Measurements from ENCODE around the gene PIAS2.

Gene PIAS2

GRCh38 chr18:46754661-46755292 is 162.5 kb downstream of the PIAS2 start:
- DNase-seq (ENCODE audit: insufficient read length): no peak
- TF ChIP-seq TAF1 (IDR thresholded peaks at IDR 0.05; ENCODE audit: borderline replicate concordance, low read depth, low read length) (no peak), POLR2A (IDR thresholded peaks at IDR 0.05; ENCODE audit: low read depth, low read length) (no peak), POLR2AphosphoS5 (IDR thresholded peaks at IDR 0.05; ENCODE audit: low read depth, low read length) (no peak)
- FAIRE-seq: peak; percentile 9

- FAIRE-seq (peak; percentile 87), DNase-seq (ENCODE audit: insufficient read length) (no peak)
- TF ChIP-seq TAF1 (IDR thresholded peaks at IDR 0.05; ENCODE audit: borderline replicate concordance, low read depth, low read length): no peak
- TF ChIP-seq POLR2A (IDR thresholded peaks at IDR 0.05; ENCODE audit: low read depth, low read length): no peak
- TF ChIP-seq POLR2AphosphoS5 (IDR thresholded peaks at IDR 0.05; ENCODE audit: low read depth, low read length): no peak
Observed at GRCh38 chr18:46754188-46754587, 163.1 kb downstream of the PIAS2 start.

Data from GM12892 (cell line).